GM21576 (cell line): Measurements from ENCODE around the gene HHIP.
"Not testable (repeated sequence)": the region's sequence is repeated elsewhere in the genome, so short reads cannot be mapped to it uniquely, and the experiment has no call there.

Experiments
- ATAC-seq: cut with Tn5 transposase; IDR thresholded peaks from one replicate; pipeline ENCODE4 v1.9.1; 2021; ENCODE audit warnings: mild to moderate bottlenecking, moderate library complexity; ENCODE audit not compliant: unreplicated experiment

The HHIP gene

GRCh38 chr4:144748814-144749555, 103.0 kb downstream of the HHIP start:
- ATAC-seq: no peak

GRCh38 chr4:144750348-144750747, 104.4 kb downstream of the HHIP start:
- no peak for ATAC-seq

DNA sequence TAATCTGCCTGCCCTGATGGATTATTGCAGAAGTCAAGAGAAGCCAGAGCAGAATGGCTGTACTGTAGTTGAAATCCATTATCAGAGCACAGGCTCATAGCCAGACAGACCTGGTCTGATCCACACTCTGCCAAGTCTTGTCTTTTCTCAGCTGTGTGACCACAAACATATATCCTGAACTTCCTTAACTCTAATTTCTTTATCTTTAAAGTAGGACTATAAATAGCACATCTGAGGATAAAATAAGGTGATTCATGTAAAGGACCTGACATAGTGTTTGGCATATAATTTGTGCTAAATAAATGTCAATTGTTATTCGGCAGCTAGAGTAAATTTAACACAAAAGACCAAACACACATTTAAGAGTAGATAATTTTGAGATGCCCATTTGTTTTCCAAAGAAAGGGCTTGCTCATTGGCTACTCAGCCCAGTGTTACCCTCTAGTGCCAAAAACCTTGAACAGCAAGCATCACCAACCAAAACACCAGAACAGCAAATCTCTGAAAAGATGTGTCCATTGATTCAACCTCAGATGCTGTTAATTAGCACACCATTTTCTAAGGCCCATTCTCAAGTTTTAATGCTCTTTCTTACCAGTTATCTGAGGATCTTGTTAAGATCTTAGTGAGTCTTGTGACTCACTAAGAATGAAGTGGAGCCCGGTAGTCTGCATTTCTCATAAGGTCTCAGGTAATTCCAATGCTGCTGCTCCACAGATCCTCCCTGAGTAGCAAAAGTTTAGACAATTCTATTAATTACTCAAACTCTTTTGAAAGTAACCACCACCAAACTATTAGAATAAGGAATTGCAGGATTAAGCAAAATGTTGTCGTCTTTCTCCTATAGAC, 108.8 kb downstream of the HHIP start:
- ATAC-seq: peak; percentile 53

DNA sequence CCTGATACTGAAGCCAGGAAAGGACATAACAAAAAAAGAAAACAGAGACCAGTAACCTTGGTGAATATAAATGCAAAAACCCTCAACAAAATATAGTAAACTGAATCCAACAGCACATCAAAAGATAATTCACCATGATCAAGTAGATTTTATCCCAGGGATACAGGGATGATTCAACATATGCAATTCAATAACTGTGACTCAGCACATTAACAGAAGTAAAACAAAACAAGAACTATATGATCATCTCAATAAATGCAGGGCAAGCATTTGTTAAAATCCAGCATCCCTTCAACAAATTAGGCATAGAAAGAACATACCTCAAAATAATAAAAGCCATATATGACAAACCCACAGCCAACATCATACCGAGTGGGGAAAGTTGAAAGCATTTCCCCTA, 112.0 kb downstream of the HHIP start:
- no peak for ATAC-seq

DNA sequence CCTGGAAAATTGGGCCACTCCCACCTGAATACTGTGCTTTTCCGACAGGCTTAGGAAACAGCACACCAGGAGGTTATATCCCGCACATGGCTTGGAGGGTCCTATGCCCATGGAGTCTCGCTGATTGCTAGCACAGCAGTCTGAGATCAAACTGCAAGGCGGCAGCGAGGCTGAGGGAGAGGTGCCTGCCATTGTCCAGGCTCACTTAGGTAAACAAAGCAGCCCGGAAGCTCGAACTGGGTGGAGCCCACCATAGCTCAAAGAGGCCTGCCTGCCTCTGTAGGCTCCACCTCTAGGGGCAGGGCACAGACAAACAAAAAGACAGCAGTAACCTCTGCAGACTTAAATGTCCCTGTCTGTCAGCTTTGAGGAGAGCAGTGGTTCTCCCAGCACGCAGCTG, 122.9 kb downstream of the HHIP start:
- not testable (repeated sequence) for ATAC-seq

DNA sequence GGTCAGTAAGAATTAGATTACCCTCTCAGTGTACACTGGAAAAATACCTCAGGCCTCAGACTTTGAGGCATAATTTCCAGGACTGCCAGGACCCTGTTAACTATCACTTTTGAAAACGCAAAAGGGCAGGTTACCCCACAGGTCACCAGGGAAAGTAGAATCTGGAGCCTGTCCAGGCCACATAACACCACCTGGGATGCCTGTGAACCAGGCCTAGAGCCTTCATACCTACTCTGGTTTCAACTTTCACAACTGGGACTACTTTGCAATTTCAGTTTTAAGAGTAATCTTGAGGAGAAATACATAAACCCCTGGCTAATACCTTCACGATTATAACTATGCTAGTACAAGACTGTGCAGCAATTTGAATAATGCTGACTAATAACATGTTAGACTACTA, 132.4 kb downstream of the HHIP start:
- ATAC-seq: no peak

DNA sequence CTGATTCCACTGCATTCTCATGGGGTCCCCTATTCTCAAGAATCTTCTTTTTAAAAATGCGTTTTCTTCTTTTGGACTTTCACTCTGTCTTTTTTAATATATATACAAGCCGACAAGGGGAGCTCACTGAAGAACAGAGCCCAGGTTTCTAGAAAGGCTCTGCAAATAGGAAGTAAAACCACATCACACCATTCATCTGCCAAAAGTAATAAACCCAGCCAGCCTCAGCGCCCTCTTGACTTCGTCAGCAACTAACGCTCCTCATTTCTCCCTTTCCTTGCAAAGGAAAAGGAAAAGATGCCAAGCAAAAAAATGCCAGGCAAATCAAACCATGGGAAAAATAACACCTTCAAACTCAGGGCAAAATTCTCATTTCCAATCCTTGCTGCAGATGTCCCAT, 136.4 kb downstream of the HHIP start:
- no peak for ATAC-seq

DNA sequence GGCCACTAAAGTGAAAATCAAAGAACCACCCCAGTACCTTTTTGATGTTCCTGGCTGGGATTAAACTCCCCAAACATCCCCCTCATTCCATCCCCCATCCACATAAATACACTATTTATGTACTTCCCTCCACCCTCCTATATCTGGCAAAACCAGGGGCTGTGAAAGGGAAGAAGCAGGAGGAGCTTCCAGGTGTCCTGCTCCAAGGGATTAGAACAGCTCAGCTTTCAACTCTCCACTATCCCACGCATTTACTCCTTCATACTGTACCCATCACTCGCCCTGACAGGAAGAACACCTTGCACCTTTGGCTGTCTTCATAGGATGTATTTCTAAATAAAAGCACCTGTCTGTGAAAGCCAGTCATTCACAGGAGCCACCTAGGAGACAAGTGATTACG, 140.0 kb downstream of the HHIP start:
- no peak for ATAC-seq

- no peak for ATAC-seq
Measured at GRCh38 chr4:144787365-144788258, 141.7 kb downstream of the HHIP start.

GRCh38 chr4:144788469-144788868, 142.5 kb downstream of the HHIP start:
- ATAC-seq: no peak

- ATAC-seq: not testable (repeated sequence)
Measured at GRCh38 chr4:144791933-144792332, 146.0 kb downstream of the HHIP start.
